Measurements from ENCODE around the gene SLC25A20. TPM values are rescaled to one million over a fixed set of nuclear protein-coding genes. Genes with fewer than 3 reads are reported as not detected.

Gene SLC25A20
- polyA plus RNA-seq, 3 donors from 2014 or later = 100.0 to 254 (median 100) TPM

GRCh38 chr3:48819234-48820221 lies 79.2 kb downstream of the SLC25A20 start:
- DNase-seq = no peak
- Mint-ChIP-seq H3K4me1 (peaks cover 45 to 64% of the 10 kb centered on the region in 2 donors), H3K27me3 (ENCODE audit: low read depth in 3 of 3) (peaks cover 0 to 3% (median 0%) of the 10 kb centered on the region in 3 donors), H3K36me3 (no peaks in the 10 kb centered on the region), H3K9me3 (no peaks in the 10 kb centered on the region), H3K4me3 (peak overlapping the region; percentile 17 to 54 (median 45)), H3K27ac (peak overlapping the region; percentile 14 to 86 (median 64))

GRCh38 chr3:48811524-48811923 lies 87.2 kb downstream of the SLC25A20 start:
- Mint-ChIP-seq H3K27me3 (ENCODE audit: low read depth in 3 of 3) (peaks cover 5 to 10% (median 6%) of the 10 kb centered on the region in 3 donors), H3K4me1 (peaks cover 35 to 51% of the 10 kb centered on the region in 2 donors), H3K9me3 (peaks cover 0 to 6% (median 0%) of the 10 kb centered on the region in 6 donors), H3K36me3 (no peaks in the 10 kb centered on the region), H3K4me3 (peak overlapping the region in 3 of 5 donors; percentile 0 to 59 (median 46)), H3K27ac (peak overlapping the region; percentile 86 to 99 (median 92))
- DNase-seq = no peak

Other genes starting within 250 kb of the SLC25A20 start
- gene CELSR3, start 236.0 kb downstream of the SLC25A20 start, polyA plus RNA-seq = under 1 TPM in 2 of 3 donors, not detected in 1; 0.46 to 0.48 TPM
- gene NCKIPSD, start 213.0 kb downstream of the SLC25A20 start, polyA plus RNA-seq = 1 to 10 TPM; 4.8 to 8.7 (median 5.6) TPM
- 10 to 100 TPM; 55.5 to 82.3 (median 63.7) TPM for gene IP6K2, start 181.7 kb downstream of the SLC25A20 start, polyA plus RNA-seq
- gene PRKAR2A, start 51.0 kb downstream of the SLC25A20 start, polyA plus RNA-seq = 10 to 100 TPM; 16.0 to 21.4 (median 17.9) TPM
- 100 to 1,000 TPM; 171 to 224 (median 177) TPM for gene ARIH2, start 20.0 kb upstream of the SLC25A20 start, polyA plus RNA-seq
- 10 to 100 TPM; 16.8 to 26.8 (median 24.9) TPM for gene P4HTM, start 91.4 kb upstream of the SLC25A20 start, polyA plus RNA-seq
- 100 to 1,000 TPM in 1 of 3 donors, 10 to 100 TPM in 2; 56.8 to 114 (median 70.6) TPM for gene WDR6, start 108.5 kb upstream of the SLC25A20 start, polyA plus RNA-seq
- 10 to 100 TPM; 17.1 to 26.9 (median 21.8) TPM for gene DALRD3, start 119.7 kb upstream of the SLC25A20 start, polyA plus RNA-seq
- gene NDUFAF3, start 123.2 kb upstream of the SLC25A20 start, polyA plus RNA-seq = 100 to 1,000 TPM; 118 to 204 (median 142) TPM
- 10 to 100 TPM; 44.8 to 52.6 (median 52.0) TPM for gene IMPDH2, start 130.5 kb upstream of the SLC25A20 start, polyA plus RNA-seq
- gene QRICH1, start 195.2 kb upstream of the SLC25A20 start, polyA plus RNA-seq = 10 to 100 TPM in 2 of 3 donors, 1 to 10 TPM in 1; 9.7 to 29.3 (median 15.1) TPM
- 100 to 1,000 TPM in 1 of 3 donors, 10 to 100 TPM in 2; 94.8 to 104 (median 98.5) TPM for gene QARS1, start 205.9 kb upstream of the SLC25A20 start, polyA plus RNA-seq
- 10 to 100 TPM; 19.3 to 43.7 (median 38.3) TPM for gene USP19, start 221.9 kb upstream of the SLC25A20 start, polyA plus RNA-seq
- gene LAMB2, start 234.2 kb upstream of the SLC25A20 start, polyA plus RNA-seq = not detected

Measured in immature natural killer cell (primary cell).